Bone marrow (tissue), 2 donors: ENCODE results near the gene POU1F1.
"Not testable (repeated sequence)": the region's sequence is repeated elsewhere in the genome, so short reads cannot be mapped to it uniquely, and the experiment has no call there.

Experiments used
- DNase-seq, 2 donors: peaks; one replicate each; lab custom pipeline; 2025; lab: John Stamatoyannopoulos, UW

POU1F1 gene

DNA sequence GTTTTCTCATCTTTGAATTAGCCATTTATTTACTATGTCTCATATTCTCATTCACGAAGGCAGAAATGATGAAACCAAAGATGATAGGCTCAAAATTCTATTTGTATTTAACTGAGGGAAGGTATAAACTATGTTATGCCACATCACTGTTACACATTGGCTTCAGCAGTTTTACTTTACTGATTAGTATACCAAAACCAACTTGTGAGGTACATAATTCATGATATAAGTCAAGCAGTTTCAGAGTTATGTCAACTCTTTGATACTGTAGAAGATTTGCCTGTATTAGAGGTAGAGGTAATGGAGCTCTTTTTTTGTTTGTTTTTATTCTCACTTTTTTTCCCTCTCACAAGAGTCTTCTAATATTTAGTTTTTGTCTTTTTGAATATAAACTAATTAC lies 26.4 kb downstream of the POU1F1 start:
- DNase-seq: no peak

DNA sequence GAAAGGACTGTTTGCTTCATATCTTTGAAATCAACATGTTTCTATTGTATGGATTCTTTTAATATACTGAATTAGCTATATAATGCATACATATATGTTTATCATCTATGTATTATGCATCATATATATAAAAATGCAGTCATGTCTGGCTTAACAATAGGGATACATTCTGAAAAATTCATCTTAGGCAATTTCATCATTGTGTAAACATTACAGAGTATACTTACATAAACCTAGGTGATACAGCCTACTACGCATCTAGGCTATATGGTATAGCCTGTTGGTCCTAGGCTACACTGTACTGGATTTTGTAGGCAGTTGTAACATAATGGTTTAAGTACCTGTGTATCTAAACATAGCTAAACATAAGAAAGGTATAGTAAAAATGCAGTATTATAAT lies 27.6 kb downstream of the POU1F1 start:
- no peak for DNase-seq

DNA sequence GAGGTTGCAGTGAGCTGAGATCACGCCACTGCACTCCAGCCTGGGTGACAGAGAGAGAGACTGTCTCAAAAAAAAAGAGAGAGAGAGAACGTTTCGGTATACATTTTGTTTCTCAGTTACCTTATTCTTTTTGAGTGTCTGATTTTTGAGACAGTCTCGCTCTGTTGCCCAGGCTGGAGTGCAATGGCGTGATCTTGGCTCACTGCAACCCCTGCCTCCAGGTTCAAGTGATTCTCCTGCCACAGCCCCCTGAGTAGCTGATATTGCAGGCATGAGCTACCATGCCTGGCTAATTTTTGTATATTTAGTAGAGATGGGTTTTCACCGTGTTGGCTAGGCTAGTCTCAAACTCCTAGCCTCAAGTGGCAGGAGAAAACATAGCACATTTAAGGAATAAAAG lies 28.2 kb downstream of the POU1F1 start:
- not testable (repeated sequence) for DNase-seq

DNA sequence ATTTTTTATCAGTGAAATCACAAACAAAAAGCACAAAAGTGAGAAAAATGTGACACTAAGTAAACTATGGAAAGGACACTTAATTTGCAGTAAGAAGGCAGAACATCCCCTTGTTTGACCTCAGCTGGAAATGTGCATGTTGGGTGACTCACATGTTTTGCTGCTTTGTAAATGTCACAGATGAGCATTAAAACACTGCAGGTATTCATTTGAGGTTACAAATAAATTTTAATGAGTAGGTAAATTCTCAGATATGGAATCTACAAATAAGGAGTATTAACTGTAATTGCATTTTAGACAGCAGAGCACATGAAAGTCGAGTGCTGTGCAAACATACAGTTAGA lies 29.0 kb downstream of the POU1F1 start:
- DNase-seq: no peak

DNA sequence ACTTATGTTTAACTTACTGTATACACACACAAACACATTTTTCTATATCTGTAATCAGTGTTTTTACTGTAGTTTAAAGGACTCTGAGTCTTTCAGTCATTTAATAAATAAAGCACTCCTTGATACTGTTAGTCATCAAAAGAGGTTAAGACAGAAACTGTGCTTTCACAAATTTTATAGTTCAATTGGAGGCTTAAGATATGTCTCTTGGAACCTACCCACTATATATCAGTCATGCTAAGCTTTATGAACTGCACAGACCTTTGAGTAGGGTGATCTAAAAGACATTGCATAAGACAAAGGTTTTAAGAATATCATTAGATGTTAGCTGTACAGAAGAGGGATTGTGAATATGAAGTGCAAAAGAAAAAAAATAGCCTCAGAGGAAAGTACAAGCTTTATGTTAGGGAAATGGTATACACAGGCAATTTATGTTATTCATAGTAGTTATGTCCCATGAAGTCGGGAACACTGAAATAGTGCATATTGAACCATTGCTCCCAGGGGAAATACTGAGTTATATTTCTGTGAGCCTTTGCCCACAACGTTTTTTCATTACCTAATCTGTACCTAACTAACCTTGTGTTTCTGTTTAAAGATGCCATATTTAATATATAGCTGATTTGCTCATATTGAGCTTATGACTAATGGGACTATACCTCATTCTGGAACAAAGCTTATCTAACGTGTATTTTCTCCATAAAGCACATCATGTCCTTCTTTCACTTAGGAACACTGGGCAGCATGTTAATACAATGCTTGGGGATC lies 29.5 kb downstream of the POU1F1 start:
- no peak for DNase-seq

DNA sequence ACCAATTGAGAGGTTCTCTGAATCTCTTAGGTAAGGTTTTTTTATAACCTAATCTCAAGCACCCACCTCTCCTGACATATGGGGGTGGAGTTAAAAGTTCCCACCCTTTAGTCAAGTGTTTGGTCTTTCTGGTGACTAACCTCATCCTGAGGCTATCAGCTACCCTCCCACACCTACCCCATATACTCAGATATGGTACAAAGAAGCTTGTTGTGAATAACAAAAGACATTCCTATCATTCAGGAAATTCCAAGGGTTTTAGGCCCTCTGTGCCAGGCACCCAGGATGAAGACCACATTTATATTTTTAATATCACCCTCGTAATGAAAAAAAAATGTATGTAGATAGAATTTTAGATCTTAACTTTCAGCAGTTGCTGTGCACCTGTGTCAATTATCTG lies 40.3 kb downstream of the POU1F1 start:
- no peak for DNase-seq

DNA sequence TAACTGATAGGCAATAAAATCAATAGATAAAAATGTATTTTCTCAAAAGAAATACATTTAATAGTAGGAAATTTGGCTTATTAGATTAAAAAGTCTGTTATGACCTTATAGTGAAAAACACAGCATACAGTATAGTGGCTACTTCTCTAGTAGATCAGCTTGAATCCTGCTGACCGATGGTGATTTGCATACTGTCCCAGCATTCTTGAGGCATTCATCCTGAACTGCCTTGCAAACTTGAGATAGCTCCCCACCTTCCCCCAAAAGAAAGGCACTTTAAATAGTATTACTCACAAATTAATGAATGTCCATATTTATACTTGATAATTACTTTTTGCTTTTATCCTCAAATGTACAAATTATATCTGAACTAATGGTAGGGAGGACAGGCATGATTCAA lies 42.6 kb downstream of the POU1F1 start:
- no peak for DNase-seq

DNA sequence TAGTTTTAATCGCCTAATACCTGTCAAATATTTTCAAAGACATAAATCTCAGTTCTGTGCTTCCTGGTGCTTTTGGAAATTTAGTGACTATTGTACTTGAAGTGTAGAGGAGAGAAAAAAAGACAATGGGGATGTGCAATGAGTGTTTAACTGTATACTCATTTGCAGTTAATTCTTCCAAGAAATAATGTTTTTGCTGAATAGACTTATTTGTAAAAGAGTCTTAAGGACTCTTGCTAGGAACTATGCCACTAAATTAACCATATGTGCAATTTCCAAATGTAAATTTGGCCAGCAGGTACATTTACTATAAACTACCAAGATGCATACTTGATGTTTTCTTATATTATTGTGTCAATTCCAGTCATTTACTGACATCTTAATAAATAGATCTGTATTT lies 47.3 kb downstream of the POU1F1 start:
- no peak for DNase-seq

DNA sequence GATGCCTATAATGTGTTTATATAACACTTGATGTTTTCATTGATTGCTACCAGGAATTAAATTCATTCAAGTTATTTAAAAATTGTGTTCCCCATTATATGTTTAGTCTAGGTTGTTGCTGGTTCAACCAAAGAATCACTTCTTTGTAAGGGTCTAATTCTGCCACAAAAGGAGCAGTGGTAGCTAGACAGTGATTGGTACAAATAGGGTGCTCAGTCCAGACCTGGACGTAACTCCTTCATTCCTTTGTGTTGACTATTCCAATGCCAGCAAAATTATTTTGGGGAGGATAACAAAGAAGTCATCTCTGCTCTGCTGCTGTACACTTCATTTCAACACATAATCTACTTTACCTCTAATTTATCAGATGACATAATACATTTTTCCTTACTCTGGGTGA lies 48.1 kb downstream of the POU1F1 start:
- no peak for DNase-seq

DNA sequence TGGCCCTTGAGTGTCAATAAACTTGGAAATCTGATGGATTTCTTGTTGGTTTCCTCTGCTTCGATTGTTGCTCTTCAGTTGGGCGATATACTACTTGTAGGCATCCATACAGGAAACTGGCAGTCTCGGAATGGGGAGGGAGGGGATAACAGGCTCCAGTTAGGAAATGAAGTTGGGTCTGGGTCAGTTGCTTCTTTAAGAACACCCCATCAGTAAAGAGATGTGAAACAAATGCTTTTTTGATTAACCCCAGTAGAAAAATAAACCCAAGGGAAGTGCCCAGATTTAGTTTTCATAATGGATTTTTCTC lies 48.6 kb downstream of the POU1F1 start:
- DNase-seq: no peak

DNA sequence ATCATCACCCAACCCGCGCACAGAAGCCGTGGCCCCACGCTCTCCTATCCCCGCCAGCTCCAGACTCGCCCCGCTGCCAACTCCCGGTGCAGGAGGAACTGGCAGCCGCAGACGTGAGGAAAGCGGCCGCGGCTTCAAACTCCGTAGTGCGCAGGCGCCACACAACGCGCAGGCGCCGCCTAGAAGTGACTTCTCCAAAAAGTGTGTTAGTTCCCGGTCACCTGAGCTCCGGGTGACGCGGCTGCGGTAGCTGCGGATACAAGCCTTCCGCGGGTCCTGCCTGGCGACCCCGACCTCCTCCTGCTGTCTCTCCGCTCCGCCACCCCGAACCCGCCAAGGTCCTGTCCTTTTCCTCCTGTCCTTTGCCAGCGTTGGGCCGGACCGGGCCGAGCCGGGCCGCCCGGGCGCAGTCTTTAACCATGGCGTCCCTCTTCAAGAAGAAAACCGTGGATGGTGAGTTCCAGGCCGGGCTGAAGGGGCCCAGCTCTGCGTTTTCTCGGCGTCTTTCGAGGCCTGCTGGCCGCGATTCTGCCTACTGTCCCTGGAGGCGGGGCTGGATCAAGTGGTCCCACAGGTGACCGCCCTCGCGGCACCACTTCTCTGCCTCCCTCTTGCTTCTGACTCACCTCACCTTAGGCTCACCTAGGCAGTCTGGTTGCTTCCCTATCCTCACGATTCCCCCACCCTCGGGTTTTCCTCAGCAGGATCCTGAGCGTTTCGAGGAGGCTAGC lies 49.1 kb downstream of the POU1F1 start, which contains the start of gene CHMP2B:
Gene CHMP2B (plus strand): TSS at position 206 of the 731 bp plus-strand sequence. CDS start 214 bp downstream, at position 420.
- peak; percentile 83 to 87 for DNase-seq

DNA sequence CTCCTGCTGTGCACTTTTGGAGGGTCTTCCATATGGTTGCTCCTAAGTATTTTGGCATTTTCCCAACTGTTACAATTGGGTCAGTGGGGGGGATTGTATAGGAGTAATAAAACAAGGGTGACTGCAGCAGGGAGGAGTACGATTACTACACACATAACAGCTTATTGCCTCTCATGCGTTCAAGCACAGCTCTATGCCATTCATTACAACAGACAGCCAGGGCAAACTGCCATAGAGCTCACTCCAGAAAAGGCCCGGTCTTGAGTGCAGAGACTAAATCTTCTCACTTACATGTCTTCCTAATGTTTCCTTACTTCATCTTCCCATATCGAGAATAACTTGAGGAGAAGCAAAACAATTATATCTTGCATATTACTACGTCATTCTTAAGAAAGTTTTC lies 50.7 kb downstream of the POU1F1 start:
- DNase-seq: no peak

DNA sequence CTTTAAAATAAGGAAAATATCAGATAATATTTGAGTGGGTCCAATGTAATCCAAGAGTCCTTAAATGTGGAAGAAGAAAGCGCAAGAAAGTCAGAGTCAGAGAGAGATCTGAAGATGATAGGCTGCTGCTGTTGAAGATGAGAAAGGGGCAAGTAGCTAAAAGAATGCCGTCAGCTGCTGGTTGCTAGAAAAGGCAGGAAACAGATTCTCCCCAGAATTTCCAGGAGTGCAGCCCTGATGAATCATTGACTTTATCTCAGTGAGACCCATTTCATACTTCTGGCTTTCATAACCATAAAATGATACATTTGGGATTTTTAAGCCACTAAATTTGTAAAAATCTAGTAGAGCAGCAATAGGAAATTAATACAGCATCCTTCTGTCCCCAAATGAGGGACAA lies 56.8 kb downstream of the POU1F1 start:
- no peak for DNase-seq

DNA sequence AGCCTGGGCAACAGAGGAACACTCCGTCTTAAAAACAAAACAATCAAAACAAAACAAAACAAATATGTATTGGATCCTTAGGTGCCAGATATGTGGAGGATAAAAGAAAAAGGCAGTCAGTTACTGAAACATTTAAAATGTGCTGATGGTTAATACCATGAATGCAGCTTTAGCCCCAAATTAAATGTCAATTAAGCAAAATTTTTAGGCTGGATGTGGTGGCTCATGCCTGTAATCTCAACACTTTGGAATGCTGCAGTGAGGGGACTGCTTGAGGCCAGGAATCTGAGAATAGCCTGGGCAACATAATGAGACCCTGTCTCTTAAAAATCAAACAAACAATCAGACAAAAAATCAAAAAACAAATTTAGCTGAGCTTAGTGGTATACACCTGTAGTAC lies 57.8 kb downstream of the POU1F1 start:
- no peak for DNase-seq
